Brain microvascular endothelial cell (primary cell): Measurements from ENCODE around the gene GASK1B.

Source experiments
- DNase-seq: peaks from one replicate; pipeline ENCODE4 v3.0.0-alpha.2; 2020
- H3K27ac ChIP-seq: fragments of 250-450 bp; sonication (Bioruptor Pico); 2 replicates; pipeline ENCODE4 v1.5.1; 2020; ENCODE audit warnings: mild to moderate bottlenecking, moderate library complexity
- H3K27me3 ChIP-seq: fragments of 250-450 bp; sonication (Bioruptor Pico); replicated peaks from 2 replicates; pipeline ENCODE4 v1.5.1; 2020; ENCODE audit warnings: mild to moderate bottlenecking
- H3K36me3 ChIP-seq: fragments of 250-450 bp; sonication (Bioruptor Pico); replicated peaks from 2 replicates; pipeline ENCODE4 v1.5.1; 2020; ENCODE audit warnings: mild to moderate bottlenecking
- H3K4me3 ChIP-seq: 2 replicates; pipeline ENCODE4 v1.5.1; 2011; ENCODE audit warnings: low read depth, mild to moderate bottlenecking, control low read depth, low read length, moderate library complexity
- CTCF ChIP-seq: IDR thresholded peaks from 2 replicates; pipeline ENCODE4 v1.5.1; 2011; ENCODE audit warnings: low read depth, mild to moderate bottlenecking, moderate library complexity, low read length, control low read depth, inconsistent platforms; ENCODE audit errors: missing control alignments
- in situ Hi-C: cut with HindIII; loops from 2 replicates; pipeline ENCODE4 v1.10.0; 2017; ENCODE audit warnings: low sequenced_read_pairs, low pct_ligation_motif_present

GASK1B gene

GRCh38 chr4:158193171-158193749 is 20.4 kb upstream of the GASK1B start:
- H3K27ac ChIP-seq, result no peak overlapping the region
- H3K36me3 ChIP-seq, result no peaks in the 10 kb centered on the region
- in situ Hi-C loops, result no loop called here
- TF ChIP-seq CTCF, result peak; percentile 59
- H3K4me3 ChIP-seq, result no peak overlapping the region
- no peak for DNase-seq
- H3K27me3 ChIP-seq, result no peaks in the 10 kb centered on the region

- no peak for DNase-seq
- in situ Hi-C loops, result no loop called here
- Histone ChIP-seq H3K27me3 (no peaks in the 10 kb centered on the region), H3K4me3 (no peak overlapping the region), H3K27ac (no peak overlapping the region), H3K36me3 (no peaks in the 10 kb centered on the region)
- no peak for TF ChIP-seq CTCF
These were observed 19.8 kb upstream of the GASK1B start for GRCh38 chr4:158192439-158193158.

- H3K36me3 ChIP-seq, result no peaks in the 10 kb centered on the region
- no peak overlapping the region for H3K27ac ChIP-seq
- in situ Hi-C loops, result no loop called here
- no peak for TF ChIP-seq CTCF
- no peak overlapping the region for H3K4me3 ChIP-seq
- DNase-seq, result no peak
- H3K27me3 ChIP-seq, result no peaks in the 10 kb centered on the region
These were observed 17.9 kb upstream of the GASK1B start for GRCh38 chr4:158190718-158191117.

- TF ChIP-seq CTCF, result no peak
- in situ Hi-C loops, result no loop called here
These were observed 16.6 kb upstream of the GASK1B start for GRCh38 chr4:158189422-158189821.

GRCh38 chr4:158186815-158187214 is 14.0 kb upstream of the GASK1B start:
- in situ Hi-C loops, result no loop called here
- H3K36me3 ChIP-seq, result no peaks in the 10 kb centered on the region
- no peak overlapping the region for H3K27ac ChIP-seq
- no peaks in the 10 kb centered on the region for H3K27me3 ChIP-seq
- TF ChIP-seq CTCF, result no peak
- DNase-seq, result no peak
- no peak overlapping the region for H3K4me3 ChIP-seq

More at GRCh38 chr4:158189422-158189821, 16.6 kb upstream of the GASK1B start:
- no peak overlapping the region for H3K4me3 ChIP-seq
- no peak for DNase-seq
- H3K27me3 ChIP-seq, result no peaks in the 10 kb centered on the region
- no peaks in the 10 kb centered on the region for H3K36me3 ChIP-seq
- no peak overlapping the region for H3K27ac ChIP-seq
